KMS-11 (cell line): Measurements from ENCODE around the gene PRKD3.

Source experiments
- H2AFZ ChIP-seq: fragments of 200-600 bp; sonication (generic); 2 replicates; pipeline ENCODE4 v1.6.1; 2016; ENCODE audit warnings: antibody characterized with exemption, mixed run types, low read depth
- H3K27ac ChIP-seq: fragments of 200-600 bp; sonication (generic); 2 replicates; pipeline ENCODE4 v1.6.1; 2016; ENCODE audit warnings: mild to moderate bottlenecking, mixed run types
- H3K27me3 ChIP-seq: fragments of 200-600 bp; sonication (generic); 2 replicates; pipeline ENCODE4 v1.6.1; 2017; ENCODE audit warnings: mild to moderate bottlenecking, low read depth, mixed run types, moderate library complexity; ENCODE audit not compliant: insufficient read depth
- H3K36me3 ChIP-seq: fragments of 200-600 bp; sonication (generic); 2 replicates; pipeline ENCODE4 v1.6.1; 2017; ENCODE audit warnings: mild to moderate bottlenecking, mixed run types; ENCODE audit not compliant: insufficient read depth
- H3K4me1 ChIP-seq: fragments of 200-600 bp; sonication (generic); 2 replicates; pipeline ENCODE4 v1.6.1; 2016; ENCODE audit warnings: mild to moderate bottlenecking, low read depth, mixed run types; ENCODE audit not compliant: poor library complexity, severe bottlenecking
- H3K4me2 ChIP-seq: fragments of 200-600 bp; sonication (generic); 2 replicates; pipeline ENCODE4 v1.7.0; 2016; ENCODE audit warnings: mild to moderate bottlenecking, mixed run types
- H3K4me3 ChIP-seq: fragments of 200-600 bp; sonication (generic); IDR thresholded peaks from 2 replicates; pipeline ENCODE4 v1.6.1; 2017; ENCODE audit warnings: low read depth, low read length, mixed read lengths; ENCODE audit not compliant: insufficient read depth
- H3K79me2 ChIP-seq: fragments of 200-600 bp; sonication (generic); 2 replicates; pipeline ENCODE4 v1.6.1; 2016; ENCODE audit warnings: low read depth, mixed run types; ENCODE audit not compliant: insufficient read depth
- H3K9ac ChIP-seq: fragments of 200-600 bp; sonication (generic); 2 replicates; pipeline ENCODE4 v1.6.1; 2016; ENCODE audit warnings: mild to moderate bottlenecking, mixed run types
- H4K20me1 ChIP-seq: fragments of 200-600 bp; sonication (generic); 2 replicates; pipeline ENCODE4 v1.6.1; 2016; ENCODE audit warnings: mild to moderate bottlenecking, mixed run types; ENCODE audit not compliant: insufficient read depth
- TF ChIP-seq, protein P1 (sequence below): fragments of 200-600 bp; sonication (generic); conservative IDR thresholded peaks from 2 replicates; pipeline ENCODE4 v1.6.1; 2017; ENCODE audit warnings: low read depth, mild to moderate bottlenecking, antibody characterized with exemption, low read length, moderate library complexity, mixed read lengths

PRKD3 gene

DNA sequence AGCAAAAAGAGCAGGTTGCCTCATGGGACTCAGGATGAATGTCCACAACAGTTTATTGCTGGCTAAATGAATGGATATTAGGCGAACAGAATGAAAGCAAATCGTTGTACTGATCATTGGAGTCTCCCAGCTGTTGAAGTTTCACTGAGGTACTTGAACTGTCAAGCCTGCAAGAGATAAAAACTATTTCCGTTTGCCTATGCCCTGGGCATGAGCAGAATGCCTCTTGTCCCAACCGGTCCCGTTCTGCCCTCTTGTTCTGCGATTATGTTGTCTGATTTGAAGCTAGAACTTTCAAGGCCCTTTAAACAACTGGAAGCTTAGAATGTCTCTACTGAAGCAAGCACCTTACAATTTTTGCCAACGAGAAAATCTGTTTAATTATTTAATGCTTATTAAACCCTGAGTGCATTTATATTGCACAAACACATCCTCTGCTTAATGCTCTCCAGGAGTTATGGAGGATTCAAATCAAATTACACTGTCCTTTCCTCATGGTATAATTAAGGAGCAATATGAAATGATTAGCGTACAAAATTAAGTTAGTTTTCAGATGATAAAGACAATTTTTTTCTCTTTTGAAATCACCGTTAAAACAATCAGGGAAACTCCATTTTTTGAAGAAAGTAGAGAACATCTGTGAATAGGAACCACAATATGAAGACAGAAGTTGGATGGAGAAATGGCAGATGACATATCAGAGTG lies 37.5 kb upstream of the PRKD3 start:
- Histone ChIP-seq H3K9ac (no peak overlapping the region), H3K79me2 (peaks cover 42% of the 10 kb centered on the region; the same call in 1 of the 2 replicates), H2AFZ (no peak overlapping the region), H3K4me1 (peaks cover 86% of the 10 kb centered on the region), H3K4me2 (no peak overlapping the region), H3K27ac (no peak overlapping the region), H3K27me3 (no peaks in the 10 kb centered on the region), H4K20me1 (no peaks in the 10 kb centered on the region), H3K4me3 (no peak overlapping the region), H3K36me3 (no peaks in the 10 kb centered on the region)
- TF ChIP-seq, protein P1, sequence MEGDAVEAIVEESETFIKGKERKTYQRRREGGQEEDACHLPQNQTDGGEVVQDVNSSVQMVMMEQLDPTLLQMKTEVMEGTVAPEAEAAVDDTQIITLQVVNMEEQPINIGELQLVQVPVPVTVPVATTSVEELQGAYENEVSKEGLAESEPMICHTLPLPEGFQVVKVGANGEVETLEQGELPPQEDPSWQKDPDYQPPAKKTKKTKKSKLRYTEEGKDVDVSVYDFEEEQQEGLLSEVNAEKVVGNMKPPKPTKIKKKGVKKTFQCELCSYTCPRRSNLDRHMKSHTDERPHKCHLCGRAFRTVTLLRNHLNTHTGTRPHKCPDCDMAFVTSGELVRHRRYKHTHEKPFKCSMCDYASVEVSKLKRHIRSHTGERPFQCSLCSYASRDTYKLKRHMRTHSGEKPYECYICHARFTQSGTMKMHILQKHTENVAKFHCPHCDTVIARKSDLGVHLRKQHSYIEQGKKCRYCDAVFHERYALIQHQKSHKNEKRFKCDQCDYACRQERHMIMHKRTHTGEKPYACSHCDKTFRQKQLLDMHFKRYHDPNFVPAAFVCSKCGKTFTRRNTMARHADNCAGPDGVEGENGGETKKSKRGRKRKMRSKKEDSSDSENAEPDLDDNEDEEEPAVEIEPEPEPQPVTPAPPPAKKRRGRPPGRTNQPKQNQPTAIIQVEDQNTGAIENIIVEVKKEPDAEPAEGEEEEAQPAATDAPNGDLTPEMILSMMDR = no peak

- H4K20me1 ChIP-seq = no peaks in the 10 kb centered on the region
- H3K9ac ChIP-seq = no peak overlapping the region
- no peak overlapping the region; the same call in 1 of the 2 replicates for H3K4me2 ChIP-seq
- TF ChIP-seq, protein P1 = no peak
- peaks cover 86% of the 10 kb centered on the region for H3K4me1 ChIP-seq
- H3K4me3 ChIP-seq = no peak overlapping the region
- no peak overlapping the region for H2AFZ ChIP-seq
- H3K27me3 ChIP-seq = no peaks in the 10 kb centered on the region
- peaks cover 50% of the 10 kb centered on the region; the same call in 1 of the 2 replicates for H3K79me2 ChIP-seq
- H3K36me3 ChIP-seq = no peaks in the 10 kb centered on the region
- H3K27ac ChIP-seq = no peak overlapping the region
Observed at GRCh38 chr2:37361216-37361815, 36.7 kb upstream of the PRKD3 start.

DNA sequence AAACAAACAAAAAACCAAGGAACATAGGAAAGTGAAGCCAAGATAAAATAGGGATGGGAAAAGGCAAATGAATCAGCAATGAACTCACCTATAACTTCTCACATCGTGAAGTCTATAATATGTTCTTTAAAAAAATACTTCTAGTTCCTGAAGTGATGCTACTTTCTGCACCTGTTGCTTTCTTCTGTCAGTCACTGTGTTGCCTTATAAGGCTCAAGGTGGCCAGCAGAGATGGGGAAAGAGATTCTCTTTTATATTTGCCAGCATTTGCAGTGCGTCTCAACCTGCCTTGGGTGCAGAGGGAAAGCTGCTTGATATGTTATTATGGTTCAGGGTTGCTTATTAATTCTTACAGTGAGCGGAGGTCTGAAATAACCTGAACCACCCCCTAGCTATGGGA lies 33.8 kb upstream of the PRKD3 start:
- Histone ChIP-seq H2AFZ (no peak overlapping the region), H3K79me2 (peaks cover 68% of the 10 kb centered on the region; the same call in 1 of the 2 replicates), H3K9ac (no peak overlapping the region), H3K4me1 (peaks cover 86% of the 10 kb centered on the region), H3K27me3 (no peaks in the 10 kb centered on the region), H4K20me1 (no peaks in the 10 kb centered on the region), H3K4me3 (no peak overlapping the region), H3K4me2 (peak overlapping the region; percentile 96; the same call in 1 of the 2 replicates), H3K36me3 (no peaks in the 10 kb centered on the region), H3K27ac (no peak overlapping the region)
- TF ChIP-seq, protein P1 = no peak

- Histone ChIP-seq H3K36me3 (no peaks in the 10 kb centered on the region), H3K4me3 (no peak overlapping the region), H3K27ac (peak overlapping the region; percentile 96; the same call in 1 of the 2 replicates), H3K27me3 (no peaks in the 10 kb centered on the region), H3K9ac (no peak overlapping the region), H3K4me2 (peak overlapping the region; percentile 96), H4K20me1 (no peaks in the 10 kb centered on the region), H3K79me2 (peaks cover 70% of the 10 kb centered on the region), H3K4me1 (peaks cover 93% of the 10 kb centered on the region), H2AFZ (no peak overlapping the region)
- TF ChIP-seq, protein P1 = no peak
Observed at GRCh38 chr2:37357530-37357929, 32.9 kb upstream of the PRKD3 start.
